HepG2 (cell line): Measurements from ENCODE around the gene MYO1C. TPM values are rescaled to one million over a fixed set of nuclear protein-coding genes. Genes with fewer than 3 reads are reported as not detected.
A peak's percentile ranks its signal among the peaks of the same experiment; 100 is the strongest.

Experiments
- ARID5B ChIP-seq: IDR thresholded peaks from 2 replicates; pipeline ENCODE4 v1.4.0; 2020; ENCODE audit warnings: mild to moderate bottlenecking, missing genetic modification reagents
- ARNT2 ChIP-seq: sonication (generic); formaldehyde crosslinking; IDR thresholded peaks from 2 replicates; pipeline ENCODE4 v1.8.0; 2022; ENCODE audit warnings: mild to moderate bottlenecking, low read depth, missing genetic modification reagents, moderate library complexity
- ATRX ChIP-seq: sonication (generic); formaldehyde crosslinking; IDR thresholded peaks from 2 replicates; pipeline ENCODE4 v1.4.0; 2020; ENCODE audit warnings: missing genetic modification reagents, borderline replicate concordance
- BORCS8-MEF2B ChIP-seq: sonication (generic); formaldehyde crosslinking; IDR thresholded peaks from 2 replicates; pipeline ENCODE4 v1.8.0; 2022; ENCODE audit warnings: mild to moderate bottlenecking, missing genetic modification reagents
- CCDC6 ChIP-seq: sonication (generic); formaldehyde crosslinking; IDR thresholded peaks from 2 replicates; pipeline ENCODE4 v1.8.1; 2022; ENCODE audit warnings: mild to moderate bottlenecking, missing genetic modification reagents, moderate library complexity
- ERF ChIP-seq: IDR thresholded peaks from 2 replicates; pipeline ENCODE4 v1.6.1; 2018; ENCODE audit warnings: missing biosample characterization, missing genetic modification reagents
- FOXK2 ChIP-seq: fragments of 450-650 bp; IDR thresholded peaks from 2 replicates; pipeline ENCODE4 v1.6.1; 2016
- GATAD2A ChIP-seq: IDR thresholded peaks from 2 replicates; pipeline ENCODE4 v1.6.1; 2016
- KMT2A ChIP-seq: sonication (generic); formaldehyde crosslinking; IDR thresholded peaks from 2 replicates; pipeline ENCODE4 v1.4.0; 2020; ENCODE audit warnings: missing genetic modification reagents
- MLLT10 ChIP-seq: sonication (generic); formaldehyde crosslinking; IDR thresholded peaks from 2 replicates; pipeline ENCODE4 v1.4.0; 2020; ENCODE audit warnings: missing genetic modification reagents
- MXD1 ChIP-seq: sonication (generic); formaldehyde crosslinking; IDR thresholded peaks from 2 replicates; pipeline ENCODE4 v1.4.0; 2020; ENCODE audit warnings: mild to moderate bottlenecking, missing genetic modification reagents
- MXI1 ChIP-seq: IDR thresholded peaks from 3 replicates; pipeline ENCODE4 v1.6.1; 2012; ENCODE audit warnings: low read depth, low read length, inconsistent platforms, borderline replicate concordance
- RFXAP ChIP-seq: sonication (generic); formaldehyde crosslinking; IDR thresholded peaks from 2 replicates; pipeline ENCODE4 v1.4.0; 2020; ENCODE audit warnings: missing genetic modification reagents, borderline replicate concordance
- SIX1 ChIP-seq: sonication (generic); formaldehyde crosslinking; IDR thresholded peaks from 2 replicates; pipeline ENCODE4 v1.4.0; 2020; ENCODE audit warnings: missing genetic modification reagents, borderline replicate concordance
- SOX6 ChIP-seq, 2 experiments: fragments of 450-650 bp in 1 of 2; sonication (generic) in 1 of 2; formaldehyde crosslinking in 1 of 2; IDR thresholded peaks; 2 replicates each; pipeline versions ENCODE4 v1.4.0 to v1.6.1; 2017 to 2020; ENCODE audit warnings: antibody characterized with exemption in 1 of 2, mild to moderate bottlenecking in 1 of 2, missing genetic modification reagents in 1 of 2
- SP1 ChIP-seq, 2 experiments: fragments of 450-650 bp in 1 of 2; sonication (generic) in 1 of 2; formaldehyde crosslinking in 1 of 2; IDR thresholded peaks; 2 replicates each; pipeline versions ENCODE4 v1.4.0 to v1.6.1; 2016 to 2020; ENCODE audit warnings: missing genetic modification reagents in 1 of 2
- SSRP1 ChIP-seq: IDR thresholded peaks from 2 replicates; pipeline ENCODE4 v1.6.1; 2016; ENCODE audit warnings: control low read depth
- TFAP4 ChIP-seq: sonication (generic); IDR thresholded peaks from 2 replicates; pipeline ENCODE4 v1.6.1; 2016; ENCODE audit warnings: low read depth, borderline replicate concordance
- ZGPAT ChIP-seq: IDR thresholded peaks from 2 replicates; pipeline ENCODE4 v1.6.1; 2016; ENCODE audit warnings: mild to moderate bottlenecking
- ZNF282 ChIP-seq: fragments of 450-650 bp; IDR thresholded peaks from 2 replicates; pipeline ENCODE4 v1.6.1; 2018; ENCODE audit not compliant: partially characterized antibody
- ZNF614 ChIP-seq: IDR thresholded peaks from 2 replicates; pipeline ENCODE4 v1.6.1; 2018; ENCODE audit warnings: missing biosample characterization, missing genetic modification reagents, inconsistent platforms, borderline replicate concordance
- ZNF746 ChIP-seq: sonication (generic); formaldehyde crosslinking; IDR thresholded peaks from 2 replicates; pipeline ENCODE4 v1.8.0; 2022; ENCODE audit warnings: mild to moderate bottlenecking, missing genetic modification reagents
- ZSCAN21 ChIP-seq: sonication (generic); formaldehyde crosslinking; IDR thresholded peaks from 2 replicates; pipeline ENCODE4 v1.8.0; 2022; ENCODE audit warnings: mild to moderate bottlenecking, missing genetic modification reagents, moderate library complexity, borderline replicate concordance
- polyA plus RNA-seq, 8 experiments: library from polyadenylated mRNA; depleted of rRNA in 3 of 8; stranded (reverse) in 7 of 8; unstranded in 1 of 8; fragments of >200 nt; fragmentation: Illumina TruSeq in 4 of 8; extraction: Trizol in 4 of 8; gene quantifications; 2 replicates each; pipeline versions ENCODE4 v1.2.1 to v1.2.3, GENCODE V29; 2011 to 2016; ENCODE audit warnings: low read depth in 4 of 8, missing spikeins in 1 of 8, mixed read lengths in 1 of 8; ENCODE audit not compliant: insufficient read depth in 1 of 8
- total RNA-seq, 5 experiments: library from RNA; depleted of rRNA; stranded (reverse); fragments of >200 nt; fragmentation: Illumina TruSeq; extraction: Trizol; gene quantifications; 2 replicates each; pipeline ENCODE4 v1.2.3, GENCODE V29; 2016; ENCODE audit warnings: low read depth in 1 of 5

Gene MYO1C
- total and polyA plus RNA-seq, 2 of the 13 experiments (the other 11 are each of a cell fraction or from before 2014, with no cell fraction given): 22.7 to 40.8 TPM

- TF ChIP-seq KMT2A (CRISPR knock-in tag) (peak; percentile 61; the same call in 1 of the 2 replicates), MXD1 (CRISPR knock-in tag) (0 out of 2 replicates have a peak, but pooled peaks have one; percentile 22), ATRX (CRISPR knock-in tag) (no peak), MXI1 (peak; percentile 33; the same call in 1 of the 3 replicates), RFXAP (peak; percentile 55; the same call in 1 of the 2 replicates), CCDC6 (CRISPR knock-in tag) (peak; percentile 78; the same call in 1 of the 2 replicates), ZNF614 (CRISPR knock-in tag) (0 out of 2 replicates have a peak, but pooled peaks have one; percentile 17), FOXK2 (peak; percentile 67), ZNF746 (CRISPR knock-in tag) (no peak), ARNT2 (no peak; the same call in 1 of the 2 replicates), MLLT10 (CRISPR knock-in tag) (no peak), BORCS8-MEF2B (CRISPR knock-in tag) (peak; percentile 89), ERF (CRISPR knock-in tag) (0 out of 2 replicates have a peak, but pooled peaks have one; percentile 41), GATAD2A (CRISPR knock-in tag) (peak; percentile 87), SP1 (IDR thresholded peaks at IDR 0.05) (no peak), SP1 (CRISPR knock-in tag; IDR thresholded peaks at IDR 0.05) (peak; percentile 79), SSRP1 (no peak), TFAP4 (peak; percentile 84; the same call in 1 of the 2 replicates), SOX6 (IDR thresholded peaks at IDR 0.05) (no peak), SOX6 (CRISPR knock-in tag; IDR thresholded peaks at IDR 0.05) (peak; percentile 80), ZGPAT (CRISPR knock-in tag) (peak; percentile 68; the same call in 1 of the 2 replicates), ARID5B (CRISPR knock-in tag) (peak; percentile 41; the same call in 1 of the 2 replicates), SIX1 (CRISPR knock-in tag) (peak; percentile 67; the same call in 1 of the 2 replicates), ZSCAN21 (CRISPR knock-in tag) (peak; percentile 70; the same call in 1 of the 2 replicates), ZNF282 (no peak)
These were observed 24.5 kb downstream of the MYO1C start (continued) for GRCh38 chr17:1467898-1468492.
